Esophagus muscularis mucosa (tissue), 3 donors: ENCODE results near the gene SLC23A3.

ENCODE experiments used
- CTCF ChIP-seq, 3 experiments: fragments of 200-600 bp in 2 of 3; fragments of 450-650 bp in 1 of 3; sonication (generic) in 2 of 3; IDR thresholded peaks; one replicate each; pipeline ENCODE4 v1.5.1; 2017 to 2019; ENCODE audit warnings: antibody characterized with exemption in 3 of 3, mild to moderate bottlenecking in 2 of 3, moderate library complexity in 1 of 3
- POLR2A ChIP-seq: fragments of 450-650 bp; IDR thresholded peaks from one replicate; pipeline ENCODE4 v1.6.1; 2017; ENCODE audit warnings: antibody characterized with exemption, moderate library complexity, mild to moderate bottlenecking, low read depth

DNA sequence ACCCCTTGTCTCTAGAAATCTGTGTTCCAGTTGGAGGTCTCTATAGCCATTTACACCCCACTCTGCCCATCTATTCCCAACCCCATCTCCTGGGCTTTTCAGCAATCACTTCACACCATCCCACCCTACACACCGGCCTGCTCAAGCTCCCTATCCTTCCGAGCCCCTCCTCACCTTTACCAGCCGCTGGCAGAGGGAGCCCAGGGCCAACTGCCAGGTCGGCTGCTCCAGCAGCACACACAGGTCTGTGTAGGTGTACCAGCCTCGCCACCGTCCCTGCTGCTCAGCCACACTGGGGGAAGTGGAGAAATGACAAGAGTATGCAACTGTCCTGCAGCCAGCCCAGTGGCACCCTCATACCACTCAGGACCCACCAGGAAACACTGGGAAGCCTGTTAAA is 3.3 kb upstream of the SLC23A3 start:
- TF ChIP-seq CTCF (IDR thresholded peaks at IDR 0.05) (no peak), POLR2A (no peak)
